Measurements from ENCODE around the gene KNL1.

KNL1 gene

GRCh38 chr15:40697916-40698315 lies 103.9 kb downstream of the KNL1 start:
- TF ChIP-seq CTCF (conservative IDR thresholded peaks at IDR 0.05; ENCODE audit: low read length): no peak
- no peak for DNase-seq (ENCODE audit: low read depth)
- H3K4me3 ChIP-seq (ENCODE audit: low read length): no peak overlapping the region

- TF ChIP-seq CTCF (conservative IDR thresholded peaks at IDR 0.05; ENCODE audit: low read length): peak; percentile 29; the same call in 1 of the 2 replicates
- H3K4me3 ChIP-seq (ENCODE audit: low read length): no peak overlapping the region
- DNase-seq (ENCODE audit: low read depth): peak; percentile 15
Measured at GRCh38 chr15:40702077-40702476, 108.0 kb downstream of the KNL1 start.

GRCh38 chr15:40706121-40706520 lies 112.1 kb downstream of the KNL1 start:
- no peak for TF ChIP-seq CTCF (conservative IDR thresholded peaks at IDR 0.05; ENCODE audit: low read length)
- DNase-seq (ENCODE audit: low read depth): no peak
- H3K4me3 ChIP-seq (ENCODE audit: low read length): no peak overlapping the region
